ENCODE data around the gene CLCN4. TPM values are rescaled to one million over a fixed set of nuclear protein-coding genes. Genes with fewer than 3 reads are reported as not detected.

The CLCN4 gene
- total RNA-seq, 1 experiment from 2014 or later = 6.9 TPM

GRCh38 chrX:10189317-10190268 is 32.8 kb downstream of the CLCN4 start:
- Histone ChIP-seq H2BK5ac (ENCODE audit: insufficient read length, low read length) (no peak overlapping the region), H3K18ac (ENCODE audit: insufficient read length, low read depth, low read length) (no peak overlapping the region), H3K4ac (ENCODE audit: low read depth, low read length) (no peak overlapping the region), H3K27me3 (ENCODE audit: insufficient read depth, low read length) (no peaks in the 10 kb centered on the region), H2BK12ac (ENCODE audit: insufficient read length, low read depth, low read length) (no peak overlapping the region), H3K79me2 (ENCODE audit: insufficient read depth, low read length) (no peaks in the 10 kb centered on the region), H3K9ac (ENCODE audit: extremely low read depth, insufficient read length, low read length) (no peak overlapping the region), H4K5ac (ENCODE audit: insufficient read length, low read depth, low read length) (no peak overlapping the region), H2BK20ac (ENCODE audit: low read depth, low read length, poor library complexity, severe bottlenecking) (no peak overlapping the region), H3K23me2 (ENCODE audit: insufficient read length, low read depth, low read length, poor library complexity, severe bottlenecking) (no peaks in the 10 kb centered on the region), H3K23ac (ENCODE audit: insufficient read length, low read depth, low read length) (no peak overlapping the region), H2BK15ac (ENCODE audit: low read depth, low read length) (no peak overlapping the region), H4K20me1 (ENCODE audit: control insufficient read depth, insufficient read depth, insufficient read length) (no peaks in the 10 kb centered on the region), H4K91ac (ENCODE audit: insufficient read length, low read depth, low read length) (no peak overlapping the region), H3T11ph (ENCODE audit: low read length) (no peak overlapping the region), H3K4me1 (ENCODE audit: insufficient read depth, low read length) (no peaks in the 10 kb centered on the region), H4K8ac (replicated peaks; ENCODE audit: insufficient read length, low read depth, low read length) (no peak overlapping the region), H3K27ac (ENCODE audit: insufficient read length, low read depth, low read length) (no peak overlapping the region), H2AK5ac (ENCODE audit: insufficient read length, low read length) (no peak overlapping the region), H3K79me1 (ENCODE audit: insufficient read depth, low read depth, low read length, poor library complexity, severe bottlenecking) (no peaks in the 10 kb centered on the region), H3K56ac (ENCODE audit: insufficient read length, low read depth, low read length) (no peak overlapping the region), H3K14ac (ENCODE audit: insufficient read depth, low read length) (no peak overlapping the region), H2BK120ac (ENCODE audit: low read depth, low read length, poor library complexity, severe bottlenecking) (no peak overlapping the region), H2AFZ (ENCODE audit: low read length) (no peak overlapping the region), H3K9me3 (ENCODE audit: control insufficient read depth, low read depth, low read length) (no peaks in the 10 kb centered on the region), H3K4me2 (ENCODE audit: insufficient read depth, insufficient read length, low read length) (no peak overlapping the region)
- peak; percentile 77 for DNase-seq
- no peaks in the 10 kb centered on the region; the same call in none of the 2 replicates for H3K27me3 Mint-ChIP-seq (ENCODE audit: low read depth)
- H3K36me3 Mint-ChIP-seq (ENCODE audit: insufficient read depth in 1 of 3, low read depth in 3 of 3) = peaks cover 10 to 24% (median 12%) of the 10 kb centered on the region in 3 experiments; a peak in 6 of 7 replicates
- peaks cover 46 to 60% of the 10 kb centered on the region in 2 experiments for H3K9me3 Mint-ChIP-seq
- H3K27ac Mint-ChIP-seq = no peak overlapping the region
- WGBS (ENCODE audit: extremely low coverage, insufficient read length, low lambda C conversion rate) = no CpG with 5 or more reads among the region's 16 CpGs
- TF ChIP-seq CTCF (conservative IDR thresholded peaks at IDR 0.05) = peak; percentile 81
- H3K4me3 Mint-ChIP-seq = no peak overlapping the region
- peaks cover 0 to 17% of the 10 kb centered on the region in 2 experiments; a peak in 2 of 4 replicates for H3K4me1 Mint-ChIP-seq
